Measurements from ENCODE around the gene CALHM3.
"Not testable (repeated sequence)": the region's sequence is repeated elsewhere in the genome, so short reads cannot be mapped to it uniquely, and the experiment has no call there.

GRCh38 chr10:103522006-103522405 lies 43.0 kb upstream of the CALHM3 start:
- TF ChIP-seq CTCF (optimal IDR thresholded peaks at IDR 0.05 in 1 of 3, IDR thresholded peaks at IDR 0.05 in 1 of 3, conservative IDR thresholded peaks at IDR 0.05 in 1 of 3; ENCODE audit: extremely low read depth in 1 of 3, insufficient read depth in 2 of 3, low read length in 3 of 3); EZH2 (IDR thresholded peaks at IDR 0.05; ENCODE audit: low read length): not testable (repeated sequence)
